MM.1S (cell line): Measurements from ENCODE around the gene DNASE1L3.

Experiments
- DNase-seq: peaks from one replicate; pipeline ENCODE4 v3.0.0-alpha.2; 2015
- H2AFZ ChIP-seq: fragments of 300-600 bp; sonication (generic); 2 replicates; pipeline ENCODE4 v1.6.0; 2016; ENCODE audit warnings: antibody characterized with exemption, low read length
- H3F3A ChIP-seq: fragments of 300-600 bp; sonication (generic); 2 replicates; pipeline ENCODE4 v1.6.1; 2016; ENCODE audit warnings: mild to moderate bottlenecking, antibody characterized with exemption, low read length, moderate library complexity, mixed read lengths; ENCODE audit not compliant: insufficient read depth
- H3K27ac ChIP-seq: fragments of 300-600 bp; sonication (generic); 2 replicates; pipeline ENCODE4 v1.5.1; 2016; ENCODE audit warnings: mild to moderate bottlenecking, low read length
- H3K27me3 ChIP-seq: fragments of 300-600 bp; sonication (generic); replicated peaks from 2 replicates; pipeline ENCODE4 v1.6.0; 2016; ENCODE audit warnings: low read length; ENCODE audit not compliant: insufficient read depth
- H3K36me3 ChIP-seq: fragments of 300-600 bp; sonication (generic); replicated peaks from 2 replicates; pipeline ENCODE4 v1.6.1; 2016; ENCODE audit warnings: mild to moderate bottlenecking, low read length, mixed read lengths; ENCODE audit not compliant: insufficient read depth
- H3K4me1 ChIP-seq: fragments of 300-600 bp; sonication (generic); 2 replicates; pipeline ENCODE4 v1.6.1; 2016; ENCODE audit warnings: low read length, mixed read lengths
- H3K4me2 ChIP-seq: fragments of 300-600 bp; sonication (generic); 2 replicates; pipeline ENCODE4 v1.6.0; 2016; ENCODE audit warnings: low read depth, low read length
- H3K4me3 ChIP-seq: fragments of 300-600 bp; sonication (generic); 2 replicates; pipeline ENCODE4 v1.5.1; 2016; ENCODE audit warnings: low read length, mixed read lengths
- H3K79me2 ChIP-seq: fragments of 300-600 bp; sonication (generic); 2 replicates; pipeline ENCODE4 v1.6.1; 2016; ENCODE audit warnings: mixed run types, low read length, mixed read lengths
- H3K9ac ChIP-seq: fragments of 300-600 bp; sonication (generic); 2 replicates; pipeline ENCODE4 v1.6.1; 2016; ENCODE audit warnings: low read length, mixed read lengths
- H3K9me2 ChIP-seq: fragments of 300-600 bp; sonication (generic); replicated peaks from 2 replicates; pipeline ENCODE4 v1.6.1; 2016; ENCODE audit warnings: mild to moderate bottlenecking, low read length, mixed read lengths; ENCODE audit not compliant: insufficient read depth
- H3K9me3 ChIP-seq: fragments of 300-600 bp; sonication (generic); replicated peaks from 2 replicates; pipeline ENCODE4 v1.6.1; 2016; ENCODE audit warnings: mild to moderate bottlenecking, low read length, mixed read lengths; ENCODE audit not compliant: insufficient read depth
- H4K20me1 ChIP-seq: fragments of 300-600 bp; sonication (generic); 2 replicates; pipeline ENCODE4 v1.6.1; 2016; ENCODE audit warnings: mild to moderate bottlenecking, low read length, moderate library complexity, mixed read lengths; ENCODE audit not compliant: insufficient read depth
- CTCF ChIP-seq: fragments of 300-600 bp; sonication (generic); IDR thresholded peaks from 2 replicates; pipeline ENCODE4 v1.5.1; 2016; ENCODE audit warnings: antibody characterized with exemption, low read length, mixed read lengths
- EZH2 ChIP-seq: fragments of 300-600 bp; sonication (generic); optimal IDR thresholded peaks from 2 replicates; pipeline ENCODE3; 2017; ENCODE audit warnings: low read depth, mild to moderate bottlenecking, antibody characterized with exemption, low read length, mixed read lengths
- EZH2phosphoT487 ChIP-seq: fragments of 300-600 bp; sonication (generic); IDR thresholded peaks from 2 replicates; pipeline ENCODE4 v1.6.1; 2018; ENCODE audit warnings: antibody characterized with exemption, low read length

DNASE1L3 gene

GRCh38 chr3:58198804-58199203 is 12.0 kb downstream of the DNASE1L3 start:
- TF ChIP-seq EZH2, result no peak
- no peak for TF ChIP-seq EZH2phosphoT487
- no peak for TF ChIP-seq CTCF
- Histone ChIP-seq H3K4me1 (peaks cover 7% of the 10 kb centered on the region), H3K9me2 (no peaks in the 10 kb centered on the region), H3K9ac (no peak overlapping the region), H3K27ac (no peak overlapping the region), H3K27me3 (no peaks in the 10 kb centered on the region), H3K79me2 (no peaks in the 10 kb centered on the region), H3K4me3 (no peak overlapping the region), H2AFZ (no peak overlapping the region), H3K9me3 (no peaks in the 10 kb centered on the region), H3K4me2 (no peak overlapping the region), H3K36me3 (no peaks in the 10 kb centered on the region), H3F3A (no peaks in the 10 kb centered on the region), H4K20me1 (no peaks in the 10 kb centered on the region)
- no peak for DNase-seq

DNA sequence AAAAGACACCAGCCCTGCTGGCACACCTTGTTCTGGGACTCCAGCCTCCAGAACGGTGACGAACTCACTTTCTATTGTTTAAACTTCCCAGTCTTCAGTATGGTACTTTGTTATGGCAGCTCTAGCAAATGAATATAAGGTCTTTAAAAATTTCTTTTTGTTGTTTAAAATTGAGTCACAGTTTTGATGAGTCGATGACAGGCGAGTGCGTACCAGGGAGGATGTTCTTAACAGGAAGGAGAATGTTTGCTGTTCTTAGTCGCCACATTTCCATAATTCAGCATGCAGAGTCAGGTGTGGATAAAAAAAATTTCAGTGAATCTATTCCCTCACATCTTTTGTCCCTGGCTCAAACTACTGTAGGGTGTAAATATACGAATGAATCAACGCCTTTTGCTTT is 12.4 kb downstream of the DNASE1L3 start:
- Histone ChIP-seq H3K4me2 (no peak overlapping the region), H3K9ac (no peak overlapping the region), H4K20me1 (no peaks in the 10 kb centered on the region), H3K27ac (no peak overlapping the region), H3K36me3 (no peaks in the 10 kb centered on the region), H3K27me3 (no peaks in the 10 kb centered on the region), H2AFZ (no peak overlapping the region), H3K4me3 (no peak overlapping the region), H3K4me1 (peaks cover 7% of the 10 kb centered on the region), H3K9me3 (no peaks in the 10 kb centered on the region), H3F3A (no peaks in the 10 kb centered on the region), H3K79me2 (no peaks in the 10 kb centered on the region), H3K9me2 (no peaks in the 10 kb centered on the region)
- no peak for TF ChIP-seq EZH2phosphoT487
- TF ChIP-seq EZH2, result no peak
- TF ChIP-seq CTCF, result no peak
- no peak for DNase-seq

- H3K9me2 ChIP-seq, result no peaks in the 10 kb centered on the region
- no peaks in the 10 kb centered on the region for H3K79me2 ChIP-seq
- H3K27me3 ChIP-seq, result no peaks in the 10 kb centered on the region
- no peaks in the 10 kb centered on the region for H3K9me3 ChIP-seq
- no peak for DNase-seq
- TF ChIP-seq EZH2phosphoT487 (no peak), CTCF (no peak), EZH2 (no peak)
- H3K9ac ChIP-seq, result no peak overlapping the region
- no peaks in the 10 kb centered on the region for H3F3A ChIP-seq
- no peak overlapping the region for H3K4me3 ChIP-seq
- H3K4me1 ChIP-seq, result peaks cover 7% of the 10 kb centered on the region
- H4K20me1 ChIP-seq, result no peaks in the 10 kb centered on the region
- no peak overlapping the region for H2AFZ ChIP-seq
- H3K4me2 ChIP-seq, result no peak overlapping the region
- no peaks in the 10 kb centered on the region for H3K36me3 ChIP-seq
- H3K27ac ChIP-seq, result no peak overlapping the region
These were observed 13.2 kb downstream of the DNASE1L3 start for GRCh38 chr3:58197588-58197987.
